ENCODE data around the gene DSCAM. TPM values are rescaled to one million over a fixed set of nuclear protein-coding genes. Genes with fewer than 3 reads are reported as not detected.

DSCAM gene
- total RNA-seq, 4 donors from 2014 or later, result 0.19 TPM; not detected in 3

DNA sequence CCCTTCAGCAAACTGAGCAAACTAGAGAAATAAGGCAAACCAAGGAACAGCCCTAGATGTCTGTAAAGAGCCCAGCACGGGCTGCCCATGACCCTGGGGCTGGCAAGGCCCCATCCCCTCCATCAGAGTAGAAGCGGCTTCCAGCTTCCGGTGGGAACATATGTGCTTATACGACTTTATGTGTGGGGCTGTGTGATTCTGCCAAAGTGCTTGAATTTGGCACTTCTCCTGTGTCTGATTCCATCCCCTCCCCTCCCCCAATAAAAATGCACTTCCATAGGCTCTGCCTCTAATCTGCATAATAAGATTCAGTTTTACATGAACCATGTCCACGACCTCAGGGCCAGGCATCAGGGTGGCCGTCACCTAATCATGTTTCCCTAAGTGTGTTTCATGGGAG, 236.6 kb downstream of the DSCAM start:
- Histone ChIP-seq H3K27me3 (no peaks in the 10 kb centered on the region), H3K36me3 (no peaks in the 10 kb centered on the region), H3K9me3 (no peaks in the 10 kb centered on the region), H3K4me1 (no peaks in the 10 kb centered on the region), H3K27ac (no peak overlapping the region), H3K4me3 (no peak overlapping the region)
- DNase-seq, result no peak
- no peak for TF ChIP-seq POLR2A (IDR thresholded peaks at IDR 0.05)
- TF ChIP-seq, protein P1, sequence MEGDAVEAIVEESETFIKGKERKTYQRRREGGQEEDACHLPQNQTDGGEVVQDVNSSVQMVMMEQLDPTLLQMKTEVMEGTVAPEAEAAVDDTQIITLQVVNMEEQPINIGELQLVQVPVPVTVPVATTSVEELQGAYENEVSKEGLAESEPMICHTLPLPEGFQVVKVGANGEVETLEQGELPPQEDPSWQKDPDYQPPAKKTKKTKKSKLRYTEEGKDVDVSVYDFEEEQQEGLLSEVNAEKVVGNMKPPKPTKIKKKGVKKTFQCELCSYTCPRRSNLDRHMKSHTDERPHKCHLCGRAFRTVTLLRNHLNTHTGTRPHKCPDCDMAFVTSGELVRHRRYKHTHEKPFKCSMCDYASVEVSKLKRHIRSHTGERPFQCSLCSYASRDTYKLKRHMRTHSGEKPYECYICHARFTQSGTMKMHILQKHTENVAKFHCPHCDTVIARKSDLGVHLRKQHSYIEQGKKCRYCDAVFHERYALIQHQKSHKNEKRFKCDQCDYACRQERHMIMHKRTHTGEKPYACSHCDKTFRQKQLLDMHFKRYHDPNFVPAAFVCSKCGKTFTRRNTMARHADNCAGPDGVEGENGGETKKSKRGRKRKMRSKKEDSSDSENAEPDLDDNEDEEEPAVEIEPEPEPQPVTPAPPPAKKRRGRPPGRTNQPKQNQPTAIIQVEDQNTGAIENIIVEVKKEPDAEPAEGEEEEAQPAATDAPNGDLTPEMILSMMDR (IDR thresholded peaks at IDR 0.05), result no peak

DNA sequence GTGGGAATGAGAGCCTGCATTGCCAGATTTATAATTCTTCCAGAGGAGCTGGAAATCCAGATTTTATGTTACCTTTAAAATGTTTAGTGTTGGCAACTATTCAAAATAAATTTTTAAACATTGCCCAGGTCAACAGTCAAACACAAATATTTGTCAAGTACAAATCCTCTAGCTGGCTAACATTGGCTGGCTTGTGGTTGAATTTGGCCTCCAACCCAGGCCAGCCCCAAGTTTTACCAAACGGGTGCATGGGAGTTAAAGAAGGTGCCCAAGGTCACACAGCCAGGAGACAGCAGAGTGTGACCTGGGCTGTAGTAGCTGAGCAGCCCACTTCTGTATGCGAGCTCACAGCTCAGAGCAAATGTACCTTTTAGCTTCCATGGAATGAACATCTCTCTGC, 240.6 kb downstream of the DSCAM start:
- TF ChIP-seq, protein P1 (IDR thresholded peaks at IDR 0.05), result no peak
- TF ChIP-seq POLR2A (IDR thresholded peaks at IDR 0.05), result no peak
- Histone ChIP-seq H3K27ac (no peak overlapping the region), H3K27me3 (no peaks in the 10 kb centered on the region), H3K4me3 (no peak overlapping the region), H3K36me3 (no peaks in the 10 kb centered on the region), H3K9me3 (no peaks in the 10 kb centered on the region), H3K4me1 (no peaks in the 10 kb centered on the region)
- DNase-seq, result no peak

DNA sequence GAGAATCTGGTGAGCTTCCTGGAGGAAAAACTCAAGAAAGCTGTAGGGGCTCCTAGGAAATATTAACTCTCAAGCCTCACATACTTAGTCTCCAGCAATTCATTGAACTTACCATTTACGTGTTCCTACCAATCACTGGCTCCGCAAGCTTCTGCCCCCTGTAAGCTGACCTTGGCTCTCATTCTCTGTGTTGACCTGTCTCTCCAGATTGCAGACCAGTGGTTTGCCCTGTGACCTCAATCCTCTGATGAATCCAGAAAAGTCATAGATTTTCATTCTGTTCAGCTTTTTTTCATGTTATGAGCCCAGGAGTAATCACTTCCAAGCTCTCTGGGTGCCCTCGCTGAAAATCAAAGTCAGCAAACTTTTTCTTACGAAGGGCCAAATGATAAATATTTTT, 241.9 kb downstream of the DSCAM start:
- Histone ChIP-seq H3K36me3 (no peaks in the 10 kb centered on the region), H3K9me3 (no peaks in the 10 kb centered on the region), H3K27ac (no peak overlapping the region), H3K4me1 (no peaks in the 10 kb centered on the region), H3K27me3 (no peaks in the 10 kb centered on the region), H3K4me3 (no peak overlapping the region)
- no peak for DNase-seq
- TF ChIP-seq POLR2A (IDR thresholded peaks at IDR 0.05), result no peak

DNA sequence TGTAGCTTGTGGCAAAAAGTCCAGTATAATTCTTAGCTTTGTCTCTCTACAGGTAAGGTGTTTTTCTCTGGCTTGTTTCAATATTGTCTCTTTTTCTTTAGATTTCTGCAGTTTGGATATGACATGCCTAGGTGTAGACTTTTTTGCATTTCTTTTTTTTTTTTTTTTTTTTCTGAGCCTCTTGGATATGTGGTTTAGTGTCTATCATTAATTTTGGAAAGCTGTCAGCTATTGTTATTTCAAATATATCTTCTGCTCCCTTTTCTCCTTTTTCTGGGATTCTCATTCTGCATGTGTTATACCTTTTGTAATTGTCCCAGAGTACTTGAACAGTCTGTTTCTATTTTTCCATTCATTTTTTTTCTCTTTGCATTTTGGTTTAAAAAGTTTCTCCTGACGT, 243.2 kb downstream of the DSCAM start:
- DNase-seq, result no peak
- no peak overlapping the region for H3K4me3 ChIP-seq
- H3K4me1 ChIP-seq, result no peaks in the 10 kb centered on the region
- TF ChIP-seq POLR2A (IDR thresholded peaks at IDR 0.05), result no peak
- TF ChIP-seq, protein P1 (IDR thresholded peaks at IDR 0.05), result no peak
- no peaks in the 10 kb centered on the region for H3K9me3 ChIP-seq
- no peaks in the 10 kb centered on the region for H3K27me3 ChIP-seq
- H3K36me3 ChIP-seq, result no peaks in the 10 kb centered on the region
- no peak overlapping the region for H3K27ac ChIP-seq

DNA sequence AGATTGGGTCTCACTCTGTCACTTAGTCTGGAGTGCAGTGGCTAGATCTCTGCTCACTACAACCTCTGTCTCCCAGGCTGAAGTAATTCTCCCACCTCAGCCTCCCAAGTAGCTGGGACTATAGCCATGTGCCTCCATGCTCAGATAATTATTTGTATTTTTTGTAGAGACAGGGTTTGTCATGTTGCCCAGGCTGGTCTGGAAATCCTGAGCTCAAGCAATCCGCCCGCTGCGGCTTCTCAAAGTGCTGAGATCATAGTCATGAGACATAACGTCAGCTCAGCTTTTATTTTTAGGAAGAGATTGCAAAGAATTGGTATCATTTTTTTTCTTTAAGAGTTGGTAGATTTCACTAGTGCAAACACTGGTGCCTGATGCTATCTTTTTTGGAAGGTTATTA, 244.9 kb downstream of the DSCAM start:
- no peaks in the 10 kb centered on the region for H3K9me3 ChIP-seq
- TF ChIP-seq POLR2A (IDR thresholded peaks at IDR 0.05), result no peak
- TF ChIP-seq, protein P1 (IDR thresholded peaks at IDR 0.05), result no peak
- H3K27ac ChIP-seq, result no peak overlapping the region
- no peak overlapping the region for H3K4me3 ChIP-seq
- H3K4me1 ChIP-seq, result no peaks in the 10 kb centered on the region
- no peak for DNase-seq
- H3K36me3 ChIP-seq, result no peaks in the 10 kb centered on the region
- H3K27me3 ChIP-seq, result no peaks in the 10 kb centered on the region

DNA sequence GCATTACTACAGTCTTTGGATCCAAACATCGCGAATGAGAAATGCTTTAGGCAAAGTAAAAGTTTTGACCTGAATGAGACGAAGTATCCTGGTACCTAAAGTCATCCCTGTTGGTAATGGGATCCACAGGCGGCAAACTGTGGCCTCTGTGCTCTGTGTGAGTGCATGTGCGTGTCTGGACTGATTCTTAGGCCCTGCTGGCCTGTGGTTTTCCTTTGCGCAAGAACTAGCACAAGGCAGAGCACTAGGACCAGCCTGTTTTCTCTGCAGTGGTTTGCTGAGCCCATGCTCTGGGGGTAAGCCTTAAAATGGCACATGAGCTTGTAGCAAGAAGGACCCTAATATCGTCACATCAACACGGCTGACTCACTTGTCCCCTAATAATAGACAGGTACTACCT, 251.2 kb downstream of the DSCAM start:
- Histone ChIP-seq H3K9me3 (no peaks in the 10 kb centered on the region), H3K4me1 (no peaks in the 10 kb centered on the region), H3K27me3 (no peaks in the 10 kb centered on the region), H3K4me3 (no peak overlapping the region), H3K27ac (no peak overlapping the region), H3K36me3 (no peaks in the 10 kb centered on the region)
- no peak for TF ChIP-seq POLR2A (IDR thresholded peaks at IDR 0.05)
- TF ChIP-seq, protein P1 (IDR thresholded peaks at IDR 0.05), result no peak
- no peak for DNase-seq

Data from Peyer's patch (tissue), 4 donors.